Colonic mucosa (tissue), 4 donors: ENCODE measurements around the gene TCF4. TPM values are rescaled to one million over a fixed set of nuclear protein-coding genes. Genes with fewer than 3 reads are reported as not detected.
A peak's percentile ranks its signal among the peaks of the same experiment; 100 is the strongest.

ENCODE experiments used
- DNase-seq: peaks from one replicate; pipeline ENCODE4 v3.0.0-alpha.2; 2020
- H3K27ac ChIP-seq: fragments of 200-600 bp; one replicate; pipeline ENCODE4 v1.8.0; 2021
- H3K27me3 ChIP-seq: fragments of 200-600 bp; one replicate; pipeline ENCODE4 v1.8.0; 2021
- H3K36me3 ChIP-seq: fragments of 200-600 bp; one replicate; pipeline ENCODE4 v1.8.0; 2021
- H3K4me1 ChIP-seq: fragments of 200-600 bp; one replicate; pipeline ENCODE4 v1.8.0; 2021; ENCODE audit warnings: mild to moderate bottlenecking
- H3K4me3 ChIP-seq: fragments of 200-600 bp; one replicate; pipeline ENCODE4 v1.8.0; 2021
- H3K9ac ChIP-seq, 2 donors: one replicate each; pipeline ENCODE4 v1.7.0; 2013; ENCODE audit warnings: control low read depth in 2 of 2, low read depth in 2 of 2, low read length in 2 of 2
- H3K9me3 ChIP-seq: fragments of 200-600 bp; one replicate; pipeline ENCODE4 v1.8.0; 2021
- intact Hi-C: fragments of 100-400 bp; cut with DNase I; formaldehyde crosslinking; loops from one replicate; pipeline ENCODE4 v1.14.1; 2022
- total RNA-seq, 2 donors: library from RNA; stranded (reverse); fragmentation: NEBNext Ultra II Directional in 1 of 2; extraction: Animal tissue kit (Norgen Biotek cat#: 25700) in 1 of 2; gene quantifications; one replicate each; pipeline ENCODE4 v1.2.1, GENCODE V29; 2021
- TF ChIP-seq, protein P1 (sequence below): fragments of 200-600 bp; IDR thresholded peaks from one replicate; pipeline ENCODE4 v1.8.0; 2022; ENCODE audit warnings: antibody characterized with exemption, mild to moderate bottlenecking
- donor health status: healthy.
- donor health status: DM: no; HTN: no; CAD: no.
- donor health status: DM: no; HTN: no; CAD: no.

The TCF4 gene
- total RNA-seq, 2 donors from 2014 or later, result 9.8 to 29.0 TPM

DNA sequence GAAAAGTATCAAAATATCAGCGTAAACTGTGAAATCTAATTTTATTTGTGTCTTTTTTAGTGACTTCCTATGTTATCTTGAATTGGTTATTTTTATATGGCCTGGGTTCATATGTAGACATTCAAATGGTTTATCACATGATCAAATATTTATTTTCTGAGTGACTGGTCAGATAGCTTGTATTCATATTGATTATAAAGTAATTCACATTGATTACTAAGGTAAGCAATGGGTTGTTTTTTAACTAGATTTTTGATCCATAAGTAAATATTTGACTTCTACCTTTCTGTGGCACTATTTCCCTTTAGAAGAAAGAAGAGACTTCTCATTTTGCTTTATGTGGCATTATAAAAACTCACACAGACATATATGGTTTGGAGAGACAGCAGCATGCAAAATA is 260.5 kb downstream of the TCF4 start:
- H3K27me3 ChIP-seq, result peaks cover 4% of the 10 kb centered on the region
- H3K4me1 ChIP-seq, result no peaks in the 10 kb centered on the region
- no peak overlapping the region for H3K4me3 ChIP-seq
- no peak overlapping the region for H3K27ac ChIP-seq
- TF ChIP-seq, protein P1, sequence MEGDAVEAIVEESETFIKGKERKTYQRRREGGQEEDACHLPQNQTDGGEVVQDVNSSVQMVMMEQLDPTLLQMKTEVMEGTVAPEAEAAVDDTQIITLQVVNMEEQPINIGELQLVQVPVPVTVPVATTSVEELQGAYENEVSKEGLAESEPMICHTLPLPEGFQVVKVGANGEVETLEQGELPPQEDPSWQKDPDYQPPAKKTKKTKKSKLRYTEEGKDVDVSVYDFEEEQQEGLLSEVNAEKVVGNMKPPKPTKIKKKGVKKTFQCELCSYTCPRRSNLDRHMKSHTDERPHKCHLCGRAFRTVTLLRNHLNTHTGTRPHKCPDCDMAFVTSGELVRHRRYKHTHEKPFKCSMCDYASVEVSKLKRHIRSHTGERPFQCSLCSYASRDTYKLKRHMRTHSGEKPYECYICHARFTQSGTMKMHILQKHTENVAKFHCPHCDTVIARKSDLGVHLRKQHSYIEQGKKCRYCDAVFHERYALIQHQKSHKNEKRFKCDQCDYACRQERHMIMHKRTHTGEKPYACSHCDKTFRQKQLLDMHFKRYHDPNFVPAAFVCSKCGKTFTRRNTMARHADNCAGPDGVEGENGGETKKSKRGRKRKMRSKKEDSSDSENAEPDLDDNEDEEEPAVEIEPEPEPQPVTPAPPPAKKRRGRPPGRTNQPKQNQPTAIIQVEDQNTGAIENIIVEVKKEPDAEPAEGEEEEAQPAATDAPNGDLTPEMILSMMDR, result no peak
- DNase-seq, result no peak
- intact Hi-C loops, result no loop called here
- H3K9me3 ChIP-seq, result no peaks in the 10 kb centered on the region
- H3K36me3 ChIP-seq, result no peaks in the 10 kb centered on the region
- no peak overlapping the region for H3K9ac ChIP-seq

DNA sequence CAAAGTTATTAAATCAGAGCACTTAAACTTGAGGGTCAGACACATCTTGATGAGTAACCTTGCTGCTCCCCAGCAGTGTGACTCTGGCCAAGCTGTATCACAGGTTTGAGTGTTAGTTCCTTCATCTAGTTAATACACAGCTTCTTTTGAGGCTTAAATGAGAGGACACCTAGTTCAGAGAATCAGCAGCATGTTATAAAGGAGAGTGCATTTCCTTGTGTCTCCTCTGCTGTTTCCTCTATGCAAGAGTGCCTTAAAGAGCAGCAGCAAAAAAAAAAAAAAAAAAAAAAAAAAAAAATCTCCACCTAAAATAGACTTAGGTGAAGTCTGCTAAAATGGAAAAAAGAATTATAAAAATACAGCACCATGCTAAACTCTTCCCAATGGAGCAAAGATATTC is 261.9 kb downstream of the TCF4 start:
- intact Hi-C loops, result no loop called here
- Histone ChIP-seq H3K27me3 (peaks cover 6% of the 10 kb centered on the region), H3K9me3 (no peaks in the 10 kb centered on the region), H3K36me3 (no peaks in the 10 kb centered on the region), H3K27ac (no peak overlapping the region), H3K9ac (no peak overlapping the region), H3K4me1 (no peaks in the 10 kb centered on the region), H3K4me3 (no peak overlapping the region)
- DNase-seq, result no peak
- TF ChIP-seq, protein P1, result no peak

DNA sequence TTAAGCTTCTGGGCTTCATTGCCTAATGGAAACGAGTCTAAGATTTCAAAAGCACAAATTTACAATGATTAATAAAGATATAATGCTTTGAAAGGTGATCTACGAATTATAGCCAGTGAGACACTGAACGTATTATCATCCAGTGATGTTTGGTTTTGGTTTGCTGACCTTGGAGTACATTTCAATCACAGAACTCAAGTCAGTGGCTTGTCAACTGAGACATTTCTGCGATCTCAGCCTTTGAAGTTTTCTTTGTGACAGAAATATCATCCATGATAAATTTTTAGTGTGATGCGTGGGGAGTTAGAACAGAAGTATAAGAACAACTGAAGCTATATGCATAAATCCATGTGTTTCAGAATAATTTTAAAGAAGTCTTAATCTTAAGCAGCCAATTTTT is 263.8 kb downstream of the TCF4 start:
- peaks cover 6% of the 10 kb centered on the region for H3K27me3 ChIP-seq
- intact Hi-C loops, result no loop called here
- TF ChIP-seq, protein P1, result no peak
- no peak overlapping the region for H3K9ac ChIP-seq
- no peak for DNase-seq
- H3K4me3 ChIP-seq, result no peak overlapping the region
- no peaks in the 10 kb centered on the region for H3K9me3 ChIP-seq
- no peaks in the 10 kb centered on the region for H3K4me1 ChIP-seq
- H3K36me3 ChIP-seq, result no peaks in the 10 kb centered on the region
- no peak overlapping the region for H3K27ac ChIP-seq

DNA sequence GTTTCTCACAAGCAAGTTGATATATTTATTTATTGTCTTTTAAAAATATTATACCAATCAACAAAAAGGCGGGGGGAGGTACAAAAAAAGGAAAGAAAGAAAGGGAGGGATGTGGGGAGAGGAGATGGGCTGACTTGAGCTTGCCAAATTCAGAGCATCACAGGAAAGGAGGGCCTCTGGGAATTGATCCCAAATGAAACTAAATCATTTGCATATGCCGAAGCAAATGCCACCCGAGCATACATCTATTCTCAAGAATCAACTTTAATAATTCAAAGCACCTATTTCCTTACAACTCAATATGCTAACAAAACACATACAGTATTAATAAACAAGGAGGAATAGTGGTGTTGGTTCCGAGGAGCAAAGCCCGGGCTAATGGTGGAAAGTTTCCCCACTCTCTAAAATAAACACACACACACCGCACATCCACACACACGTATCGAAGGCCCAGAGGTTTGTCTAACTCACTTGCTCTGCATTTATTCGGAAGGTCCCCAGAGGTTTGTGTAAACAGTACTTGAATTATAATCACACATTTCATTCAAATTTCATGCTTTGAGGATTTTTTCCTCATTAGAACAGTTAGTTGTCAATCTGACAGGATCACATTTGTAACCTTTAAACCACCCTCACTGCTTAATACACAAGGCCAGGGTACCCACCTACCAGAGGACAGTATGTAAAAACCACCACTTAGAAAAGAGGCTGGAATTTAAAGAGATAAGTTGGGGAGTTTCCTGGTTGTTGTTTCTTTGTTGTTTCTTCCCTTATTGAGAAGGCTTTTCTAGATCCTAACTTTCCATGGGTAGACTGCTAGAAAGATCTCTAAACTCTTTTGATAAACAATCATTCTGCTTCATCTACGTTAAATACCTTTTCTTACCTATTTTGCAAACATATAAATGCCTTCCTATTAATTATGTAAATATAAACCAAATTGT is 264.7 kb downstream of the TCF4 start:
- no peaks in the 10 kb centered on the region for H3K4me1 ChIP-seq
- H3K27ac ChIP-seq, result peak overlapping the region; percentile 80
- no peaks in the 10 kb centered on the region for H3K36me3 ChIP-seq
- peaks cover 6% of the 10 kb centered on the region for H3K27me3 ChIP-seq
- no peak for DNase-seq
- TF ChIP-seq, protein P1, result no peak
- intact Hi-C loops, result no loop called here
- no peaks in the 10 kb centered on the region for H3K9me3 ChIP-seq
- no peak overlapping the region for H3K4me3 ChIP-seq
- H3K9ac ChIP-seq, result no peak overlapping the region

DNA sequence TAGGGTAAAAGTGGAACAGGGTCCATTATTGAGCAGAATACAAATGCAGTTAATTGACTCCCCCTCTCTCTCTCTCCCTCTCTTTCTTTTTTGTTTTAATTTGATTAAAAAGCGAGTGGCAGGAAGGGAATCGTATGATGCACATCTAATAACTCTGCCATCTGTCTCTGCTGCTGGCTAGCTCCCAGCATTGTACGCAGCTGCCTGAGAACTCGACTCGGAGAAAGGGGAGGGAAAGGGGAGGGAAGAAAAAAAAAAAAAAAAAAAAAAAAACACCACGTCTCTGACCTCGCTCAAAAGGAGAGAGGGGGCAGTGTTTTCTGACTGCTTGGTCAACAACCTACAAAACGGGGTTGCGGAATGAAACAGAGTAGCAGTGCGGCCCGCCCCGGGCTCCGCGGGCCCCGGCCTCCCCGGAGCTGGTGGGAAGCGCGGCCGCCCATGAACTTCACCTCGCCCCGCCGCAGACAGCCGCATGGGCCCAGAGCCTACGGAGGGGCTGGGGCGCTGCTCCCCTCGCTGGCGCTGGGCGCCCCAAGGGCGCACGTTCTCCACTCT is 265.7 kb downstream of the TCF4 start:
- Histone ChIP-seq H3K4me3 (peak overlapping the region; percentile 32), H3K27ac (peak overlapping the region; percentile 80), H3K9ac (peak overlapping the region; percentile 38 to 65), H3K36me3 (no peaks in the 10 kb centered on the region), H3K27me3 (peaks cover 6% of the 10 kb centered on the region), H3K4me1 (no peaks in the 10 kb centered on the region), H3K9me3 (no peaks in the 10 kb centered on the region)
- peak; percentile 61 for DNase-seq
- TF ChIP-seq, protein P1, result no peak
- intact Hi-C loops, result no loop called here
